Activated T-helper 2 cell treated with anti-CD3 and anti-CD28 coated beads, Interferon-gamma antibody, Interleukin-2, Interleukin-4, amounts not matched to agents 10 μg/mL and 5 μg/mL and 100 μg/mL, durations not matched to agents 14 hours and 24 hours and 36 hours (primary cell): ENCODE data around the gene ANKRA2. TPM values are rescaled to one million over a fixed set of nuclear protein-coding genes. Genes with fewer than 3 reads are reported as not detected.

ENCODE experiments used
- DNase-seq: peaks from one replicate; pipeline ENCODE4 v3.0.0; 2021; ENCODE audit warnings: low spot score
- H3K27ac Mint-ChIP-seq: one replicate; pipeline ENCODE4 v1.8.0; 2021; ENCODE audit warnings: mixed read lengths
- H3K27me3 Mint-ChIP-seq: one replicate; pipeline ENCODE4 v1.8.0; 2021; ENCODE audit warnings: low read depth, mixed read lengths
- H3K36me3 Mint-ChIP-seq: one replicate; pipeline ENCODE4 v1.8.0; 2021; ENCODE audit warnings: low read depth, mixed read lengths
- H3K4me1 Mint-ChIP-seq: one replicate; pipeline ENCODE4 v1.8.0; 2021; ENCODE audit warnings: low read depth, mixed read lengths
- H3K4me3 Mint-ChIP-seq: one replicate; pipeline ENCODE4 v1.8.0; 2021; ENCODE audit warnings: low read depth, mild to moderate bottlenecking, moderate library complexity, mixed read lengths
- H3K9me3 Mint-ChIP-seq: one replicate; pipeline ENCODE4 v1.8.0; 2021; ENCODE audit warnings: mixed read lengths
- intact Hi-C: fragments of 100-400 bp; cut with micrococcal nuclease; formaldehyde crosslinking; loops from one replicate; pipeline ENCODE4 v1.15.1; 2023
- total RNA-seq: library from RNA; stranded (reverse); gene quantifications from 2 replicates; pipeline ENCODE4 v1.2.3, GENCODE V29; 2022

ANKRA2 gene, protein sequence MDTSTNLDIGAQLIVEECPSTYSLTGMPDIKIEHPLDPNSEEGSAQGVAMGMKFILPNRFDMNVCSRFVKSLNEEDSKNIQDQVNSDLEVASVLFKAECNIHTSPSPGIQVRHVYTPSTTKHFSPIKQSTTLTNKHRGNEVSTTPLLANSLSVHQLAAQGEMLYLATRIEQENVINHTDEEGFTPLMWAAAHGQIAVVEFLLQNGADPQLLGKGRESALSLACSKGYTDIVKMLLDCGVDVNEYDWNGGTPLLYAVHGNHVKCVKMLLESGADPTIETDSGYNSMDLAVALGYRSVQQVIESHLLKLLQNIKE
- 18.7 and 19.6 TPM in 2 replicates for total RNA-seq

GRCh38 chr5:73565139-73565968 lies at the start of gene ANKRA2, which contains the start of gene UTP15:
TSS of gene ANKRA2 (minus strand) at chr5:73565639. CDS start at chr5:73562881, 2,758 bp downstream.
TSS of gene UTP15 (plus strand) at chr5:73565743. CDS start at chr5:73567345, 1,602 bp downstream.
- Mint-ChIP-seq H3K36me3 (peaks cover 31% of the 10 kb centered on the region), H3K27me3 (no peaks in the 10 kb centered on the region), H3K27ac (peak within 1 kb of the TSS; percentile 95), H3K4me1 (peaks cover 25% of the 10 kb centered on the region), H3K9me3 (no peaks in the 10 kb centered on the region), H3K4me3 (peak within 1 kb of the TSS; percentile 96)
- intact Hi-C loops: loop anchor here (1.0 to 2.0 kb wide), 2 partner anchors 67 to 1201 kb away; partner anchors contain the start of genes BTF3, GFM2 and NSA2
- DNase-seq: peak; percentile 97

DNA sequence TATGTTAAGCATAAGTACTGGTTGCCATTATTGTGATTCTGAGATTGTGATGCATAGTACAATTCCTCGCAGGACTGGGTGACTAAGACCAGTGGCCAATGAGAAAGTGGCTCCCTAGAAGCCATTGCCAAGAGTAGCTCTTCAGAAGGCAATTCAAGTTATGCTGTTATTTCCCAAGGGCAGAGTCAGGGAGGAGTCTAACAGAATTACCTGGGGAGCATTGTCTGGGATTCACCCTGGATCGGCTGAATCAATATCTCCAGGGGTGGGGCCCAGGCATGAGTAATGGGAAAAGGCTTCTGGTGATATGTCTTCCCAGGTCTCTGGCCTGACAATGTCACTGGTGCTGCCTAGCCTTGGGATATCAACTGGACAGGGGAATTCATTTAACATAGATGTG lies 49.6 kb upstream of the ANKRA2 start:
- H3K36me3 Mint-ChIP-seq: no peaks in the 10 kb centered on the region
- no peaks in the 10 kb centered on the region for H3K4me1 Mint-ChIP-seq
- no peak overlapping the region for H3K4me3 Mint-ChIP-seq
- H3K9me3 Mint-ChIP-seq: no peaks in the 10 kb centered on the region
- H3K27me3 Mint-ChIP-seq: peaks cover 17% of the 10 kb centered on the region
- intact Hi-C loops: no loop called here
- no peak overlapping the region for H3K27ac Mint-ChIP-seq
- no peak for DNase-seq

GRCh38 chr5:73612799-73613198 lies 47.4 kb upstream of the ANKRA2 start:
- no peak for DNase-seq
- Mint-ChIP-seq H3K9me3 (no peaks in the 10 kb centered on the region), H3K4me1 (no peaks in the 10 kb centered on the region), H3K27me3 (peaks cover 11% of the 10 kb centered on the region), H3K4me3 (no peak overlapping the region), H3K36me3 (no peaks in the 10 kb centered on the region), H3K27ac (no peak overlapping the region)
- intact Hi-C loops: no loop called here

DNA sequence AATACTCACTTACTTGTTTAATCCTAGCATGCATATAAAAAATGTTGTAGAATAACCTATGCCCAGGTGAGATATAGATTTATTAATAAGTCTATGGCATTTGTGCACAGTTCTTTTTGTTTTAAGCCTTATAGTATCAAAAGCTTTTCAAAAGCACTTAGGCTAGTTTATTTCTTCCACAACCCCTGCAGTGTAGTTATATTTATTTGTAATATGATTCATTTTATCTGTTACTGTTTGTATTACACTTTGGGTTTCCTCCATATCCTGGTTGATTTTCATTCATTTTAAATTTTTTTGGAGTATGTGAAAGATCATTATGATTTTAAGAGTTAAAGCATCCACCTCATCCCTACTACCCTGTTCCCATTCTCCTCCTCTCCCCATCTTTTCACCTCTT lies 41.8 kb upstream of the ANKRA2 start:
- Mint-ChIP-seq H3K36me3 (no peaks in the 10 kb centered on the region), H3K27me3 (peaks cover 12% of the 10 kb centered on the region), H3K4me3 (no peak overlapping the region), H3K27ac (no peak overlapping the region), H3K9me3 (no peaks in the 10 kb centered on the region), H3K4me1 (no peaks in the 10 kb centered on the region)
- DNase-seq: no peak
- intact Hi-C loops: no loop called here

- Mint-ChIP-seq H3K36me3 (no peaks in the 10 kb centered on the region), H3K9me3 (peaks cover 5% of the 10 kb centered on the region), H3K27ac (no peak overlapping the region), H3K27me3 (peaks cover 14% of the 10 kb centered on the region), H3K4me3 (no peak overlapping the region), H3K4me1 (no peaks in the 10 kb centered on the region)
- DNase-seq: no peak
- intact Hi-C loops: no loop called here
Measured at GRCh38 chr5:73606206-73606753, 40.8 kb upstream of the ANKRA2 start.

- no peaks in the 10 kb centered on the region for H3K4me1 Mint-ChIP-seq
- peaks cover 17% of the 10 kb centered on the region for H3K27me3 Mint-ChIP-seq
- intact Hi-C loops: no loop called here
- no peaks in the 10 kb centered on the region for H3K36me3 Mint-ChIP-seq
- peaks cover 5% of the 10 kb centered on the region for H3K9me3 Mint-ChIP-seq
- DNase-seq: no peak
- no peak overlapping the region for H3K27ac Mint-ChIP-seq
- H3K4me3 Mint-ChIP-seq: no peak overlapping the region
Measured at GRCh38 chr5:73605223-73606087, 40.0 kb upstream of the ANKRA2 start.

GRCh38 chr5:73603998-73604397 lies 38.6 kb upstream of the ANKRA2 start:
- DNase-seq: no peak
- intact Hi-C loops: no loop called here
- H3K36me3 Mint-ChIP-seq: no peaks in the 10 kb centered on the region
- peaks cover 17% of the 10 kb centered on the region for H3K27me3 Mint-ChIP-seq
- H3K4me1 Mint-ChIP-seq: no peaks in the 10 kb centered on the region
- no peak overlapping the region for H3K27ac Mint-ChIP-seq
- peaks cover 5% of the 10 kb centered on the region for H3K9me3 Mint-ChIP-seq
- no peak overlapping the region for H3K4me3 Mint-ChIP-seq

- peaks cover 14% of the 10 kb centered on the region for H3K27me3 Mint-ChIP-seq
- no peaks in the 10 kb centered on the region for H3K4me1 Mint-ChIP-seq
- no peak for DNase-seq
- H3K4me3 Mint-ChIP-seq: no peak overlapping the region
- H3K9me3 Mint-ChIP-seq: peaks cover 5% of the 10 kb centered on the region
- no peak overlapping the region for H3K27ac Mint-ChIP-seq
- no peaks in the 10 kb centered on the region for H3K36me3 Mint-ChIP-seq
- intact Hi-C loops: no loop called here
Measured at GRCh38 chr5:73599380-73599779, 33.9 kb upstream of the ANKRA2 start.

DNA sequence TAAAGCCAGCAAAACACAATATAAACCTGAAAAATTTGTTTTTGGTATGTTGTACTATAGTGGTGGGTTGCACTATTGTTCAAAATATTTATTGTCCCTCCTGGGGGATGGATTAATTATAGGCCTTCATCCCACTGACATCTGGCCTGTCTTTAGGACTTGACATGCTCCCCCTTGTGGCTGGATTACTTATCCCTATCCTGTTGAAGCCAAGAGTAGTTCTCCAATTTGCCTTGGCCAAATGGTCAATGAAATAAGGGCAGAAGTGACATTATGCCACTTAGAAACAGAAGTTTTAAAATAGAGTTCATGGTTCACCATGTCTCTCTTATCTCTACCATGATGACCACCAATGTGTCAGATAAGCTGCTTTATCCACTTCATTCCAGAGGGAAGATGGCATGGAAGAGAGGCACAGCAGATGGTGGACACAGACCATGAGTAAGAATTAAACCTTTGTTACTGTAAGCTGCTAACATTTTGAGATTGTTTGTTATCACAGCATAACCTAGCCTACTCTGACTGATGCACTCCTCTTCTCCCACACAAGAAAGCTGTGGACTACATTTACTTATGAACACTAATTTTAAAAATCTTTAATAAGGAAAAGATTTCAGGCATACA lies 31.4 kb upstream of the ANKRA2 start:
- Mint-ChIP-seq H3K9me3 (peaks cover 4% of the 10 kb centered on the region), H3K27me3 (peaks cover 11% of the 10 kb centered on the region), H3K27ac (no peak overlapping the region), H3K4me3 (no peak overlapping the region), H3K4me1 (no peaks in the 10 kb centered on the region), H3K36me3 (no peaks in the 10 kb centered on the region)
- DNase-seq: no peak
- intact Hi-C loops: no loop called here

- DNase-seq: no peak
- Mint-ChIP-seq H3K4me3 (no peak overlapping the region), H3K27ac (no peak overlapping the region), H3K27me3 (peaks cover 5% of the 10 kb centered on the region), H3K36me3 (no peaks in the 10 kb centered on the region), H3K4me1 (peaks cover 1% of the 10 kb centered on the region), H3K9me3 (no peaks in the 10 kb centered on the region)
- intact Hi-C loops: no loop called here
Measured at GRCh38 chr5:73592551-73592950, 27.1 kb upstream of the ANKRA2 start.

DNA sequence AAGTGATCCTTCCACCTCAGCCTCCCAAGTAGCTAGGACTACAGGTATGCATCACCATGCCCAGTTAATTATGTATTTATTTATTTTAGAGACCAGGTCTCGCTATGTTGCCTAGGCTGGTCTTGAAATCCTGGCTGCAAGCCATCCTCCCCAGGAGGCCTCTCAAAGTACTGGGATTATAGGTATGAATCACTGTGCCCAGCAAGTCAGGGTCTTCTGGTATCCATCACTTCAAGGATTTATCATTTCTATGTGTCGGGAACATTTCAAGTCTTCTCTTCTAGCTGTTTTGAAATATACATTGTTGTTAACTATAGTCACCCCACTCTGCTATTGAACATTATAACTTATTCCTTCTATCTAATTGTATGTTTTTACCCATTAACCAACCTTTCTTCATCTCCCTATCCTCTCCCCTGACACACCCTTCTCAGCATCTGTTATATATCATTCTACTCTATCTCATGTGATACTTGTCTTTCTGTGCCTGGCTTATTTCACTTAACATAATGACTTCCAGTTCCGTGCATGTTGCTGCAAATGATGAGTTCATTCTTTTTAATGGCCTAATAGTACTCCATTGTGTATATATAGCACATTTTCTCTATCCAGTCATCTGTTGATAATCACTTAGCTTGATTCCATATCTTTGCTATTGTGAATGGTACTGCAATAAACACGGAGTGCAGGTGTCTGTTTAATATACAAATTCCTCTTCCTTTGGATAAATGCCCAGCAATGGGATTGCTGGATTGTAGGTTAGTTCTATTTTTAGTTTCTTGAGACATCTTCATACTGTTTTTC lies 26.5 kb upstream of the ANKRA2 start:
- DNase-seq: no peak
- Mint-ChIP-seq H3K36me3 (no peaks in the 10 kb centered on the region), H3K9me3 (no peaks in the 10 kb centered on the region), H3K27ac (no peak overlapping the region), H3K4me1 (peaks cover 2% of the 10 kb centered on the region), H3K27me3 (peaks cover 5% of the 10 kb centered on the region), H3K4me3 (no peak overlapping the region)
- intact Hi-C loops: loop anchor here (1.0 kb wide), 1 partner anchor 200 kb away; no protein-coding TSS in a partner anchor
